T-helper 1 cell treated with Interleukin-12 subunit alpha and Interleukin-12 subunit beta and Interleukin-4 antibody, amounts not matched to agents 30 ng/mL and 1 ng/mL, for 36 hours (primary cell): ENCODE measurements around the gene NMNAT3. TPM values are rescaled to one million over a fixed set of nuclear protein-coding genes. Genes with fewer than 3 reads are reported as not detected.

ENCODE experiments used
- intact Hi-C: fragments of 100-400 bp; cut with micrococcal nuclease; formaldehyde crosslinking; loops from one replicate; pipeline ENCODE4 v1.15.1; 2024
- total RNA-seq: library from RNA; stranded (reverse); gene quantifications from 2 replicates; pipeline ENCODE4 v1.2.3, GENCODE V29; 2022

The NMNAT3 gene
- total RNA-seq, 1 donor from 2014 or later = 1.8 TPM

GRCh38 chr3:139523718-139524117 lies 154.1 kb downstream of the NMNAT3 start:
- intact Hi-C loops = no loop called here

GRCh38 chr3:139523166-139523565 lies 154.6 kb downstream of the NMNAT3 start:
- intact Hi-C loops = no loop called here

- intact Hi-C loops = no loop called here
These were observed 155.4 kb downstream of the NMNAT3 start for GRCh38 chr3:139522421-139522820.

- intact Hi-C loops = no loop called here
These were observed 156.0 kb downstream of the NMNAT3 start for GRCh38 chr3:139521816-139522215.

- intact Hi-C loops = no loop called here
These were observed 156.6 kb downstream of the NMNAT3 start for GRCh38 chr3:139521144-139521543.

- intact Hi-C loops = loop anchor here (1.0 kb wide), 1 partner anchor 93 kb away; no protein-coding TSS in a partner anchor
These were observed 157.6 kb downstream of the NMNAT3 start for GRCh38 chr3:139519998-139520737.

- intact Hi-C loops = no loop called here
These were observed 158.6 kb downstream of the NMNAT3 start for GRCh38 chr3:139518926-139519842.

- intact Hi-C loops = no loop called here
These were observed 159.5 kb downstream of the NMNAT3 start for GRCh38 chr3:139518306-139518705.

- intact Hi-C loops = no loop called here
These were observed 160.3 kb downstream of the NMNAT3 start for GRCh38 chr3:139517321-139518065.

GRCh38 chr3:139514741-139515140 lies 163.0 kb downstream of the NMNAT3 start:
- intact Hi-C loops = no loop called here

Other genes with a start within 250 kb of the NMNAT3 start
- gene RBP2, start 201.5 kb downstream of the NMNAT3 start, total RNA-seq = not detected in 2 replicates
- not detected in 2 replicates for gene RBP1, start 138.2 kb downstream of the NMNAT3 start, total RNA-seq